Fibroblast of skin of right quadriceps (primary cell): ENCODE results near the gene CDK5R2.

Experiments used
- DNase-seq: peaks from one replicate; pipeline ENCODE4 v3.0.0-alpha.2; 2013

Gene CDK5R2

DNA sequence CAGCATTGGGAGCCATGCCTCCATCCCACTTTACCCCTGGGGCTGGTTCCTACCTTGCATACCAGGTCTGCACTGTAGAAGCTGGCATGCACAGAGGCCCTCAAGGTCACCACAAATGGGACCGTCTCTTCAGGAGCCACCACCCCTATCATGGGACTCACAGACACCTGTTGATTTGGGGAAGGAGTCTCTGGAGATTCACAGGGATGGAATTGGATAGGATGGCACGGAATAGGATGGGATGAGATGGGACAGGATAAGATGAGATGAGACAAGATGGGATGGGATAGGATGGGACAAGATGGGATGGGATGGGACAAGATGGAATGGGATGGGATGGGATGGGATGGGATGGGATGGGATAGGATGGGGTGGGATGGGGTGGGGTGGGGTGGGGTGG is 49.8 kb downstream of the CDK5R2 start:
- DNase-seq: no peak

DNA sequence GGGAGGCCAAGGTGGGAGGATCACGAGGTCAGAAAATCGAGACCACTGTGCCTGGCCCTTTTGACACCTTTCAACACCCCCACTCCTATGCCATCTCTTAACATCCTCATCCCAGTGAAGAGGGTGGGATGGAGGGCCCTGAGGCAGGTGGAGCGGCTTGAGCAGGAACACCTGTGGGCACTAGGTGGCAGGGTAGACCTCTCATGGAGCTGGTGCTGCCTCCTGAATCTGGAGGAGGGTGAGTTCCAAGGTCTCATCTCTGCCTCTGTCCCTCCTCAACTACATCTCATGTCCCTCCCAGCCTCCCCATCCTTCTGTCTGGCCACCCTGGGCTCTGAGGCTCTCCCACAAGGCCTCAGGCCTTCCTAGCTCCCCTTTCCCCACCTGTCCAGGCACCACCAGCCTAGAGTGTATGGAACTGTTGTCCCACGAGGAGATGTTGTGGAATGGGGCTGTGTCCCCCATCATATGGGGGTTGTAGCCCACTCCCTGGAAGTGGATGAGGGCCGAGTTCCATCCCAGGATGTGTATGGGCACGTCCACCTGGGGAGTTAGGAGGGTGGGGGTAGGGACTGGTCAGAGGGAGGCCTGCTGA is 50.8 kb downstream of the CDK5R2 start:
- DNase-seq: no peak

GRCh38 chr2:219010873-219011272 is 51.4 kb downstream of the CDK5R2 start:
- DNase-seq: no peak
